HepG2 (cell line): ENCODE measurements around the gene IL5RA. TPM values are rescaled to one million over a fixed set of nuclear protein-coding genes. Genes with fewer than 3 reads are reported as not detected.

Source experiments
- CHD2 ChIP-seq: IDR thresholded peaks from 2 replicates; pipeline ENCODE4 v1.6.1; 2011; ENCODE audit warnings: low read depth, low read length, improper control_type of control experiment
- NCOA1 ChIP-seq: sonication (generic); formaldehyde crosslinking; IDR thresholded peaks from 2 replicates; pipeline ENCODE4 v1.9.0; 2021; ENCODE audit warnings: missing genetic modification reagents
- RELA ChIP-seq: sonication (generic); formaldehyde crosslinking; IDR thresholded peaks from 2 replicates; pipeline ENCODE4 v1.4.0; 2020; ENCODE audit warnings: missing genetic modification reagents
- ZNF333 ChIP-seq: sonication (generic); formaldehyde crosslinking; IDR thresholded peaks from 2 replicates; pipeline ENCODE4 v1.4.0; 2020; ENCODE audit warnings: mild to moderate bottlenecking, missing genetic modification reagents, borderline replicate concordance
- ZNF382 ChIP-seq: sonication (generic); formaldehyde crosslinking; IDR thresholded peaks from 2 replicates; pipeline ENCODE4 v1.5.0; 2020; ENCODE audit warnings: missing genetic modification reagents, mild to moderate bottlenecking, borderline replicate concordance
- polyA plus RNA-seq, 8 experiments: library from polyadenylated mRNA; depleted of rRNA in 3 of 8; stranded (reverse) in 7 of 8; unstranded in 1 of 8; fragments of >200 nt; fragmentation: Illumina TruSeq in 4 of 8; extraction: Trizol in 4 of 8; gene quantifications; 2 replicates each; pipeline versions ENCODE4 v1.2.1 to v1.2.3, GENCODE V29; 2011 to 2016; ENCODE audit warnings: low read depth in 4 of 8, missing spikeins in 1 of 8, mixed read lengths in 1 of 8; ENCODE audit not compliant: insufficient read depth in 1 of 8
- total RNA-seq, 5 experiments: library from RNA; depleted of rRNA; stranded (reverse); fragments of >200 nt; fragmentation: Illumina TruSeq; extraction: Trizol; gene quantifications; 2 replicates each; pipeline ENCODE4 v1.2.3, GENCODE V29; 2016; ENCODE audit warnings: low read depth in 1 of 5
- TF ChIP-seq, protein P1 (sequence below): sonication (generic); formaldehyde crosslinking; IDR thresholded peaks from 2 replicates; pipeline ENCODE4 v1.8.0; 2022; ENCODE audit warnings: mild to moderate bottlenecking, missing genetic modification reagents, borderline replicate concordance
- TF ChIP-seq, protein P2 (sequence below): sonication (generic); formaldehyde crosslinking; IDR thresholded peaks from 2 replicates; pipeline ENCODE4 v1.4.0; 2020; ENCODE audit warnings: missing genetic modification reagents
- TF ChIP-seq, protein P3 (sequence below): sonication (generic); formaldehyde crosslinking; conservative IDR thresholded peaks from 2 replicates; pipeline ENCODE4 v1.4.0; 2020; ENCODE audit warnings: mild to moderate bottlenecking, missing genetic modification reagents, moderate library complexity
- TF ChIP-seq, protein P4 (sequence below): sonication (generic); formaldehyde crosslinking; IDR thresholded peaks from 2 replicates; pipeline ENCODE4 v1.4.0; 2020; ENCODE audit warnings: mild to moderate bottlenecking, missing genetic modification reagents
- TF ChIP-seq, protein P5 (sequence below), 2 experiments: fragments of 450-650 bp in 1 of 2; sonication (generic) in 1 of 2; formaldehyde crosslinking; IDR thresholded peaks; 2 replicates each; pipeline versions ENCODE4 v1.5.0 to v1.8.0; 2020 to 2022; ENCODE audit warnings: mild to moderate bottlenecking in 1 of 2, missing genetic modification reagents in 1 of 2

Gene IL5RA
- total and polyA plus RNA-seq, 2 of the 13 experiments (the other 11 are each of a cell fraction or from before 2014, with no cell fraction given) = not detected

DNA sequence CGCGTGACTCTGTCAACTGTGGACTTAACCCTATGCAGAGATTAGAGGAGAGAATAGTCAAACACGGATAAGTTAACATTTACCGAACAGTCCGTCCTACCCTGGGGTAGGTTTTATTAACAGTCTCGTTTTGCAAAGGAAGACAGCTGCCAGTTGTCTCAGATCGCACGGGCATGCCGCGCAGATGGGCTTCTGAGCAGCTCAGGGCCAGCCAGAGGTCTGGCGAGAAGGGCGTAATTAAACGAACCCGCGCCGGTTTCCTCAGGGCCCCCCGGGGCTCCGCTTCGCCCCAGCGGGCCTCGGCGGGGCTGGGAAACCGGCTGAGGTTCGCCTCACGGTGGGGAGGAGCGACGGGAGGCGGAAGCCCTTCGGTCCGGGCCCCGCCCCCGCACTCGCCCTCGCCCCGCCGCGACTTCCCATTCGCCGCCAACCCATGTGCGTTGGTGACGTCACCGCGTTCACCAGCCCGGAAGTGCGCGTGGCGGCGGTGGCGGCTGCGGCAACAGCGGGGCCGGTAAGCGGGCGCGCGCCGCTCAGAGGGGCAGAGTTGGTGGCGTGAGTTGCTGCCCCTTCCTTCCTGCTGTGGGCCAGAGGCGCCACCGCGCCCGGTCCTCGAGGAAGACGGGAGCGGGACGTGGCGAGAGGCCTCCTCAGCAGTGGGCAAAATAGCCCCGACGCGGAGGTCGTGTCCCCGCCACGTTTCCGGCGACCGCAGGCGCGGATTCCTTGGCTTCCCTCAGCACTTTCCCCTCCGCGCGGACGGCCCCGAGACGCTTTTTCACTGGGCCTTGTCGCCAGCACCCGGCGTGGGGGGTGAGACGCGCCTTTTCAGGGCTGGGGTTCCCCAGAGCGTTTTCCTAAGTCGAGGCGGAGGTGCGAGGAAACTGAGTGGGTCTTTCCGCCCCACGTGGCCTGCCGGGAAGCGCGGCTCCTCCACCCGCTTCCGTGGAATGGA, 16.6 kb upstream of the IL5RA start, which contains the start of gene TRNT1 (continued):
- TF ChIP-seq, protein P1, sequence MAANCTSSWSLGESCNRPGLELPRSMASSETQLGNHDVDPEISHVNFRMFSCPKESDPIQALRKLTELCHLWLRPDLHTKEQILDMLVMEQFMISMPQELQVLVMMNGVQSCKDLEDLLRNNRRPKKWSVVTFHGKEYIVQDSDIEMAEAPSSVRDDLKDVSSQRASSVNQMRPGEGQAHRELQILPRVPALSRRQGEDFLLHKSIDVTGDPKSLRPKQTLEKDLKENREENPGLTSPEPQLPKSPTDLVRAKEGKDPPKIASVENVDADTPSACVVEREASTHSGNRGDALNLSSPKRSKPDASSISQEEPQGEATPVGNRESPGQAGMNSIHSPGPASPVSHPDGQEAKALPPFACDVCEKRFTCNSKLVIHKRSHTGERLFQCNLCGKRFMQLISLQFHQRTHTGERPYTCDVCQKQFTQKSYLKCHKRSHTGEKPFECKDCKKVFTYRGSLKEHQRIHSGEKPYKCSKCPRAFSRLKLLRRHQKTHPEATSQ (CRISPR knock-in tag) = no peak; the same call in 1 of the 2 replicates
- TF ChIP-seq, protein P2, sequence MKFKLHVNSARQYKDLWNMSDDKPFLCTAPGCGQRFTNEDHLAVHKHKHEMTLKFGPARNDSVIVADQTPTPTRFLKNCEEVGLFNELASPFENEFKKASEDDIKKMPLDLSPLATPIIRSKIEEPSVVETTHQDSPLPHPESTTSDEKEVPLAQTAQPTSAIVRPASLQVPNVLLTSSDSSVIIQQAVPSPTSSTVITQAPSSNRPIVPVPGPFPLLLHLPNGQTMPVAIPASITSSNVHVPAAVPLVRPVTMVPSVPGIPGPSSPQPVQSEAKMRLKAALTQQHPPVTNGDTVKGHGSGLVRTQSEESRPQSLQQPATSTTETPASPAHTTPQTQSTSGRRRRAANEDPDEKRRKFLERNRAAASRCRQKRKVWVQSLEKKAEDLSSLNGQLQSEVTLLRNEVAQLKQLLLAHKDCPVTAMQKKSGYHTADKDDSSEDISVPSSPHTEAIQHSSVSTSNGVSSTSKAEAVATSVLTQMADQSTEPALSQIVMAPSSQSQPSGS (CRISPR knock-in tag) = peak; percentile 94
- TF ChIP-seq ZNF333 (CRISPR knock-in tag) (no peak), NCOA1 (CRISPR knock-in tag) (no peak), RELA (CRISPR knock-in tag) (no peak), CHD2 (no peak), ZNF382 (CRISPR knock-in tag) (no peak)
- TF ChIP-seq, protein P3, sequence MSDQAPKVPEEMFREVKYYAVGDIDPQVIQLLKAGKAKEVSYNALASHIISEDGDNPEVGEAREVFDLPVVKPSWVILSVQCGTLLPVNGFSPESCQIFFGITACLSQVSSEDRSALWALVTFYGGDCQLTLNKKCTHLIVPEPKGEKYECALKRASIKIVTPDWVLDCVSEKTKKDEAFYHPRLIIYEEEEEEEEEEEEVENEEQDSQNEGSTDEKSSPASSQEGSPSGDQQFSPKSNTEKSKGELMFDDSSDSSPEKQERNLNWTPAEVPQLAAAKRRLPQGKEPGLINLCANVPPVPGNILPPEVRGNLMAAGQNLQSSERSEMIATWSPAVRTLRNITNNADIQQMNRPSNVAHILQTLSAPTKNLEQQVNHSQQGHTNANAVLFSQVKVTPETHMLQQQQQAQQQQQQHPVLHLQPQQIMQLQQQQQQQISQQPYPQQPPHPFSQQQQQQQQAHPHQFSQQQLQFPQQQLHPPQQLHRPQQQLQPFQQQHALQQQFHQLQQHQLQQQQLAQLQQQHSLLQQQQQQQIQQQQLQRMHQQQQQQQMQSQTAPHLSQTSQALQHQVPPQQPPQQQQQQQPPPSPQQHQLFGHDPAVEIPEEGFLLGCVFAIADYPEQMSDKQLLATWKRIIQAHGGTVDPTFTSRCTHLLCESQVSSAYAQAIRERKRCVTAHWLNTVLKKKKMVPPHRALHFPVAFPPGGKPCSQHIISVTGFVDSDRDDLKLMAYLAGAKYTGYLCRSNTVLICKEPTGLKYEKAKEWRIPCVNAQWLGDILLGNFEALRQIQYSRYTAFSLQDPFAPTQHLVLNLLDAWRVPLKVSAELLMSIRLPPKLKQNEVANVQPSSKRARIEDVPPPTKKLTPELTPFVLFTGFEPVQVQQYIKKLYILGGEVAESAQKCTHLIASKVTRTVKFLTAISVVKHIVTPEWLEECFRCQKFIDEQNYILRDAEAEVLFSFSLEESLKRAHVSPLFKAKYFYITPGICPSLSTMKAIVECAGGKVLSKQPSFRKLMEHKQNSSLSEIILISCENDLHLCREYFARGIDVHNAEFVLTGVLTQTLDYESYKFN (CRISPR knock-in tag) = no peak
- TF ChIP-seq, protein P4, sequence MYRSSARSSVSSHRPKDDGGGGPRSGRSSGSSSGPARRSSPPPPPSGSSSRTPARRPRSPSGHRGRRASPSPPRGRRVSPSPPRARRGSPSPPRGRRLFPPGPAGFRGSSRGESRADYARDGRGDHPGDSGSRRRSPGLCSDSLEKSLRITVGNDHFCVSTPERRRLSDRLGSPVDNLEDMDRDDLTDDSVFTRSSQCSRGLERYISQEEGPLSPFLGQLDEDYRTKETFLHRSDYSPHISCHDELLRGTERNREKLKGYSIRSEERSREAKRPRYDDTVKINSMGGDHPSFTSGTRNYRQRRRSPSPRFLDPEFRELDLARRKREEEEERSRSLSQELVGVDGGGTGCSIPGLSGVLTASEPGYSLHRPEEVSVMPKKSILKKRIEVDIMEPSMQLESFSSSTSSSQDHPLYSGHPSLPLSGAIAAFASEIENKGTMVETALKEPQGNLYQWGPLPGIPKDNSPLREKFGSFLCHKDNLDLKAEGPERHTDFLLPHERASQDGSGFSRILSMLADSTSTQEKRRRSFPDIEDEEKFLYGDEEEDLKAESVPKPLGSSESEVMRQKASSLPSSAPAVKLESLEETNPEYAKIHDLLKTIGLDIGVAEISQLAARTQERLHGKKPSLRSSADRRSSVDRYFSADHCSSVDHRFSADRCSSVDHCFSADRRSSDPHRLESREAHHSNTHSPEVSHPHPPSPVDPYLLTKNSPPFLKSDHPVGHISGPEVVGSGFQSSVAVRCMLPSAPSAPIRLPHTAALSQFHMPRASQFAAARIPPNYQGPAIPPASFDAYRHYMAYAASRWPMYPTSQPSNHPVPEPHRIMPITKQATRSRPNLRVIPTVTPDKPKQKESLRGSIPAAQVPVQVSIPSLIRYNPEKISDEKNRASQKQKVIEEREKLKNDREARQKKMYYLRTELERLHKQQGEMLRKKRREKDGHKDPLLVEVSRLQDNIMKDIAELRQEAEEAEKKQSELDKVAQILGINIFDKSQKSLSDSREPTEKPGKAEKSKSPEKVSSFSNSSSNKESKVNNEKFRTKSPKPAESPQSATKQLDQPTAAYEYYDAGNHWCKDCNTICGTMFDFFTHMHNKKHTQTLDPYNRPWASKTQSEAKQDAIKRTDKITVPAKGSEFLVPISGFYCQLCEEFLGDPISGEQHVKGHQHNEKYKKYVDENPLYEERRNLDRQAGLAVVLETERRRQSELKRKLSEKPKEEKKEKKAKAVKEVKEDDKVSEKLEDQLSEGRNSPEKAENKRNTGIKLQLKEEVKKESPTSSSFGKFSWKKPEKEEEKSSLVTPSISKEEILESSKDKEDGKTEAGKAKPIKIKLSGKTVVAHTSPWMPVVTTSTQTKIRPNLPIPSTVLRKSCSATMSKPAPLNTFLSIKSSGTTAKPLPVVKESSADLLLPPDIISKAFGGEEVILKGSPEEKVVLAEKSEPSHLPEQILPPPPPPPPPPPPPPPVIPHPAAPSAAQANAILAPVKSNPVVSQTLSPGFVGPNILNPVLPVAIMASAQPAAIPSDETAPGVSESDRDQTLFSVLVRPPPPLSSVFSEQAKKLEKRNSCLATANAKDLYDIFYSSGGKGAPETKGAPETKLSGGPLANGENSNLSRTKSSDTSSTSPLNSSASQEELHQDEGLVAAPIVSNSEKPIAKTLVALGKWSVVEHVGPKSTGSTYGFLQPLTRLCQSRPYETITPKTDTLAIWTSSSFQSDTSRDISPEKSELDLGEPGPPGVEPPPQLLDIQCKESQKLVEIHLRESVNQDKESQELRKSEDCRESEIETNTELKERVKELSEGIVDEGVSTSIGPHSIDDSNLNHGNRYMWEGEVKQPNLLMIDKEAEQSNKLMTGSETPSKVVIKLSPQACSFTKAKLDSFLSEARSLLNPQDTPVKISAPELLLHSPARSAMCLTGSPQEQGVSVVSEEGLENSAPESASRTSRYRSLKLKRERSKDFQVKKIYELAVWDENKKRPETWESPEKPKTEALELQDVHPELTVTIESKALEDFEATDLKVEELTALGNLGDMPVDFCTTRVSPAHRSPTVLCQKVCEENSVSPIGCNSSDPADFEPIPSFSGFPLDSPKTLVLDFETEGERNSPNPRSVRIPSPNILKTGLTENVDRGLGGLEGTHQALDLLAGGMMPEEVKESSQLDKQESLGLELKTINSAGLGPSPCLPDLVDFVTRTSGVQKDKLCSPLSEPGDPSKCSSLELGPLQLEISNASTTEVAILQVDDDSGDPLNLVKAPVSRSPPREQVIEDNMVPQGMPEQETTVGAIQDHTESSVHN (CRISPR knock-in tag) = no peak
- TF ChIP-seq, protein P5, sequence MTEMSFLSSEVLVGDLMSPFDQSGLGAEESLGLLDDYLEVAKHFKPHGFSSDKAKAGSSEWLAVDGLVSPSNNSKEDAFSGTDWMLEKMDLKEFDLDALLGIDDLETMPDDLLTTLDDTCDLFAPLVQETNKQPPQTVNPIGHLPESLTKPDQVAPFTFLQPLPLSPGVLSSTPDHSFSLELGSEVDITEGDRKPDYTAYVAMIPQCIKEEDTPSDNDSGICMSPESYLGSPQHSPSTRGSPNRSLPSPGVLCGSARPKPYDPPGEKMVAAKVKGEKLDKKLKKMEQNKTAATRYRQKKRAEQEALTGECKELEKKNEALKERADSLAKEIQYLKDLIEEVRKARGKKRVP (CRISPR knock-in tag; IDR thresholded peaks at IDR 0.05) = peak in 1 of 2 experiments; percentile 82; a peak in 2 of 4 replicates
